ENCODE results near the gene EVA1A.

The EVA1A gene, protein sequence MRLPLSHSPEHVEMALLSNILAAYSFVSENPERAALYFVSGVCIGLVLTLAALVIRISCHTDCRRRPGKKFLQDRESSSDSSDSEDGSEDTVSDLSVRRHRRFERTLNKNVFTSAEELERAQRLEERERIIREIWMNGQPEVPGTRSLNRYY

DNA sequence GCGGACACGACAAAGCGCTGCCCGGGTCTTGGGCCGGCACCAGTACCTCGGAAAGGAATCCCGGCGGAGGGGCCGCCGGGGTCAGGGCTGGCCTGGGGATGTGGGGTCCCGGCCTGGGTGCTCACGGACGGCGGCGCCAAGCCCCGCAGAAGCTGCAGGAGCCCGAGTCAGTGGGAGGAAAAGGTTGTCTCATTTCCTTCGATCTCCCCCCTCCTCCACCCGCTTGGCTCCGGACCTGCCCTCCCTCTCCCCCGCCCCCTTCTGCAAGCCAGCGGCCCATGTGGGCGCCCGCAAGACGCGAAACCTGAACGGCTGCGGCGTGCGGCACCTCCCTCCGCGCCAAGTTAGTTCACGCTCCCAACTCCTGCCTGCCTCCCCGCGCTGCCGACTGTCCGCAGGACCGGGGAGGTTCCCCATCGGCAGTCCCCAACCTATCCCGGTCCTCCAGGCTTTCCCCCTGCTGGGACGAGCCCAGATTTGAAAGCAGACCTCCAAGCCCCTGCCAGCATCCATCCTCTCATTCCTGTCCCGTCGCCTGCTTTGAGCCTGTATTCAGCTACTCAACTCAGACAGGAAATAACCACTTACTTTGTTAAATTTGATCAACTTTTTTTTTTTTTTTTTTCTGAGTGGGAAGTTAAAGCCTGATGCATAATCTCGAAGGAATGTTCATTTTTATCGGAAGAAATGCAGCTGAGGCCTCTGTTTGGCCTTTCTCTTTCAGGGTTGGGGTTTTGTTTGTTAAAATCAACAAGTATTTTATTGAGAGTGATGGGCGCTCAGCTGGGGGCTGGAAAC, at the start of gene EVA1A:
TSS of gene EVA1A (minus strand) at position 172 of the 798 bp plus-strand sequence. CDS start 42,799 bp downstream, outside the sequence.
- Histone ChIP-seq H3K9me3 (ENCODE audit: control insufficient read depth, insufficient read depth, low read length) (no peaks in the 10 kb centered on the region), H3F3A (ENCODE audit: control insufficient read depth, insufficient read depth) (no peaks in the 10 kb centered on the region), H3K27ac (ENCODE audit: low read depth, low read length) (no peak within 1 kb of the TSS), H3K27me3 (ENCODE audit: control insufficient read depth, low read length) (no peaks in the 10 kb centered on the region), H3K36me3 (ENCODE audit: control insufficient read depth, low read length) (no peaks in the 10 kb centered on the region), H3K4me1 (ENCODE audit: control insufficient read depth, low read length) (no peaks in the 10 kb centered on the region), H3K9me2 (replicated peaks; ENCODE audit: control insufficient read depth, low read length) (no peaks in the 10 kb centered on the region), H3K4me3 (ENCODE audit: low read length) (no peak within 1 kb of the TSS), H3K79me2 (ENCODE audit: control insufficient read depth, low read length) (no peaks in the 10 kb centered on the region), H3K4me2 (ENCODE audit: low read length) (no peak within 1 kb of the TSS), H4K20me1 (ENCODE audit: control insufficient read depth, insufficient read depth, low read depth, low read length) (no peaks in the 10 kb centered on the region)
- TF ChIP-seq, protein P1, sequence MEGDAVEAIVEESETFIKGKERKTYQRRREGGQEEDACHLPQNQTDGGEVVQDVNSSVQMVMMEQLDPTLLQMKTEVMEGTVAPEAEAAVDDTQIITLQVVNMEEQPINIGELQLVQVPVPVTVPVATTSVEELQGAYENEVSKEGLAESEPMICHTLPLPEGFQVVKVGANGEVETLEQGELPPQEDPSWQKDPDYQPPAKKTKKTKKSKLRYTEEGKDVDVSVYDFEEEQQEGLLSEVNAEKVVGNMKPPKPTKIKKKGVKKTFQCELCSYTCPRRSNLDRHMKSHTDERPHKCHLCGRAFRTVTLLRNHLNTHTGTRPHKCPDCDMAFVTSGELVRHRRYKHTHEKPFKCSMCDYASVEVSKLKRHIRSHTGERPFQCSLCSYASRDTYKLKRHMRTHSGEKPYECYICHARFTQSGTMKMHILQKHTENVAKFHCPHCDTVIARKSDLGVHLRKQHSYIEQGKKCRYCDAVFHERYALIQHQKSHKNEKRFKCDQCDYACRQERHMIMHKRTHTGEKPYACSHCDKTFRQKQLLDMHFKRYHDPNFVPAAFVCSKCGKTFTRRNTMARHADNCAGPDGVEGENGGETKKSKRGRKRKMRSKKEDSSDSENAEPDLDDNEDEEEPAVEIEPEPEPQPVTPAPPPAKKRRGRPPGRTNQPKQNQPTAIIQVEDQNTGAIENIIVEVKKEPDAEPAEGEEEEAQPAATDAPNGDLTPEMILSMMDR (IDR thresholded peaks at IDR 0.05; ENCODE audit: low read depth, low read length, poor library complexity, severe bottlenecking), result no peak

DNA sequence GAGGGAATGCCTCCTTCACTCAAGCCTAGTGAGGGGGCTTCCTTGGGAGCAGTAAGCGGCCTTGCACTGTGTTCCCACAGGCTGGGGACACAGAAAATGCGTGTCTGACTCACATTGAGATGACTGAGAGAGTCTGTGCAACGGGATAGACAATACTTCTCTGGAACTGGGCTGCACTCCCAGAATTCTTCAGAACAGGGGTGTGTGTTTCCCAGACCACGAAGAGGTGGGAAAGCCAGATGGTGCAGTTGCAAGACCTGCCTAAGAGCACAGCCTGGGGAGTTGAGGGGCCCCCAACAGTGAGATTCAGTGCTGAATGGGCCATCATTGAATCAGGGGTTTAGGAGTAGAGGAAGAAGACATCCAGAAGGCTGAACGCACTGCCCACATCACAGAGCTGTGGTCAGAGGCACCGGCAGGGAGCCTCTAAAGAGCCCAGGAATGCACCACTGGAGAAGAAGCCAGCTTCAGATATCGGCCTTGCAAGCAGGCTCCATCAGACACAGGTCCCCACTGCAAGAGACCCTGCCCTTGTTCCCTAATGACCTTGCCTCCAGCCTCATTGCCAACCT, 49.3 kb upstream of the EVA1A start:
- Histone ChIP-seq H3K4me3 (ENCODE audit: low read length) (no peak overlapping the region), H3K9me2 (replicated peaks; ENCODE audit: control insufficient read depth, low read length) (no peaks in the 10 kb centered on the region), H3K9me3 (ENCODE audit: control insufficient read depth, insufficient read depth, low read length) (no peaks in the 10 kb centered on the region), H3K4me2 (ENCODE audit: low read length) (no peak overlapping the region), H4K20me1 (ENCODE audit: control insufficient read depth, insufficient read depth, low read depth, low read length) (no peaks in the 10 kb centered on the region), H3K27me3 (ENCODE audit: control insufficient read depth, low read length) (no peaks in the 10 kb centered on the region; the same call in 1 of the 2 replicates), H3K27ac (ENCODE audit: low read depth, low read length) (no peak overlapping the region), H3K79me2 (ENCODE audit: control insufficient read depth, low read length) (no peaks in the 10 kb centered on the region), H3K36me3 (ENCODE audit: control insufficient read depth, low read length) (no peaks in the 10 kb centered on the region), H3F3A (ENCODE audit: control insufficient read depth, insufficient read depth) (no peaks in the 10 kb centered on the region), H3K4me1 (ENCODE audit: control insufficient read depth, low read length) (no peaks in the 10 kb centered on the region)
- TF ChIP-seq, protein P1 (IDR thresholded peaks at IDR 0.05; ENCODE audit: low read depth, low read length, poor library complexity, severe bottlenecking), result no peak
- TF ChIP-seq EZH2phosphoT487 (IDR thresholded peaks at IDR 0.05; ENCODE audit: borderline replicate concordance, low read length), result no peak

DNA sequence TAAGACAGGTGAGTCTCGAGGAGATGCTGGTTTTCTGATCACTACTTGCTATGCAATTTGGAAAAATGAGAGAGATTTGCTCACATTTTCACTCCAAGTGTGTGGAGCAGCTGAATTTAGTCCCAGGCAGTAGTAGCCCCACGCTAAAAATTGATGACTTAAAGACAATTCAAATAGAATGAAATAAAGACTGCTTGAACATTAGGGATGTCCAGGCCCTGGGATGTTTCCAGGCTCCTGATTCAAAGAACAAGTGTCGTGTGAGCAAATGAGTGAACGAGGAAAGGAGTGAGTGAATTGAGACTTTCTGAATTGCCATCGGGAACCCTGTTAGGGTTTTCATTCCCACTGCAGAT, 48.6 kb upstream of the EVA1A start:
- no peak for TF ChIP-seq EZH2phosphoT487 (IDR thresholded peaks at IDR 0.05; ENCODE audit: borderline replicate concordance, low read length)
- TF ChIP-seq, protein P1 (IDR thresholded peaks at IDR 0.05; ENCODE audit: low read depth, low read length, poor library complexity, severe bottlenecking), result peak; percentile 35
- no peaks in the 10 kb centered on the region for H3K79me2 ChIP-seq (ENCODE audit: control insufficient read depth, low read length)
- no peaks in the 10 kb centered on the region for H3K9me3 ChIP-seq (ENCODE audit: control insufficient read depth, insufficient read depth, low read length)
- H3K4me3 ChIP-seq (ENCODE audit: low read length), result no peak overlapping the region
- no peaks in the 10 kb centered on the region for H4K20me1 ChIP-seq (ENCODE audit: control insufficient read depth, insufficient read depth, low read depth, low read length)
- H3K4me2 ChIP-seq (ENCODE audit: low read length), result no peak overlapping the region
- H3K4me1 ChIP-seq (ENCODE audit: control insufficient read depth, low read length), result peaks cover 4% of the 10 kb centered on the region; the same call in 1 of the 2 replicates
- no peaks in the 10 kb centered on the region; the same call in 1 of the 2 replicates for H3K27me3 ChIP-seq (ENCODE audit: control insufficient read depth, low read length)
- H3K27ac ChIP-seq (ENCODE audit: low read depth, low read length), result no peak overlapping the region
- H3F3A ChIP-seq (ENCODE audit: control insufficient read depth, insufficient read depth), result no peaks in the 10 kb centered on the region
- H3K9me2 ChIP-seq (replicated peaks; ENCODE audit: control insufficient read depth, low read length), result no peaks in the 10 kb centered on the region
- no peaks in the 10 kb centered on the region for H3K36me3 ChIP-seq (ENCODE audit: control insufficient read depth, low read length)

Measured in DOHH2 (cell line).